Skeletal muscle satellite cell (primary cell): Measurements from ENCODE around the gene PECR.
A peak's percentile ranks its signal among the peaks of the same experiment; 100 is the strongest.
"Not testable (repeated sequence)": the region's sequence is repeated elsewhere in the genome, so short reads cannot be mapped to it uniquely, and the experiment has no call there.

ENCODE experiments used
- H3K27me3 ChIP-seq: 2 replicates; pipeline ENCODE4 v1.7.0; 2013; ENCODE audit warnings: low read length; ENCODE audit not compliant: control insufficient read depth, insufficient read depth
- H3K36me3 ChIP-seq: 2 replicates; pipeline ENCODE4 v1.7.0; 2013; ENCODE audit warnings: mild to moderate bottlenecking, control low read depth, low read length; ENCODE audit not compliant: insufficient read depth
- H3K4me1 ChIP-seq: 2 replicates; pipeline ENCODE4 v1.7.0; 2013; ENCODE audit warnings: low read length; ENCODE audit not compliant: control insufficient read depth, insufficient read depth
- H3K4me2 ChIP-seq: 2 replicates; pipeline ENCODE4 v1.7.0; 2013; ENCODE audit warnings: mild to moderate bottlenecking, low read length
- H3K4me3 ChIP-seq: 2 replicates; pipeline ENCODE4 v1.7.0; 2013; ENCODE audit warnings: low read length
- H3K9ac ChIP-seq: 2 replicates; pipeline ENCODE4 v1.7.0; 2013; ENCODE audit warnings: mild to moderate bottlenecking, low read depth, low read length, moderate library complexity
- H3K9me3 ChIP-seq: replicated peaks from 2 replicates; pipeline ENCODE4 v1.7.0; 2013; ENCODE audit warnings: mild to moderate bottlenecking, control low read depth, low read length

PECR gene

GRCh38 chr2:216017365-216017764, 64.2 kb downstream of the PECR start:
- Histone ChIP-seq H3K4me1 (peaks cover 19% of the 10 kb centered on the region), H3K27me3 (no peaks in the 10 kb centered on the region), H3K36me3 (no peaks in the 10 kb centered on the region), H3K4me2 (no peak overlapping the region), H3K9ac (no peak overlapping the region), H3K4me3 (no peak overlapping the region), H3K9me3 (no peaks in the 10 kb centered on the region)

- Histone ChIP-seq H3K36me3 (no peaks in the 10 kb centered on the region), H3K9me3 (no peaks in the 10 kb centered on the region), H3K27me3 (no peaks in the 10 kb centered on the region), H3K4me2 (no peak overlapping the region), H3K9ac (no peak overlapping the region), H3K4me1 (peaks cover 21% of the 10 kb centered on the region), H3K4me3 (no peak overlapping the region)
Observed at GRCh38 chr2:216016581-216016980, 65.0 kb downstream of the PECR start.

- no peaks in the 10 kb centered on the region for H3K9me3 ChIP-seq
- H3K27me3 ChIP-seq: no peaks in the 10 kb centered on the region
- H3K9ac ChIP-seq: no peak overlapping the region
- no peak overlapping the region for H3K4me2 ChIP-seq
- H3K4me1 ChIP-seq: peaks cover 21% of the 10 kb centered on the region
- H3K4me3 ChIP-seq: no peak overlapping the region
- H3K36me3 ChIP-seq: no peaks in the 10 kb centered on the region
Observed at GRCh38 chr2:216015722-216016464, 65.7 kb downstream of the PECR start.

- no peak overlapping the region for H3K4me3 ChIP-seq
- no peaks in the 10 kb centered on the region for H3K9me3 ChIP-seq
- no peaks in the 10 kb centered on the region for H3K27me3 ChIP-seq
- H3K4me2 ChIP-seq: no peak overlapping the region
- no peaks in the 10 kb centered on the region for H3K36me3 ChIP-seq
- H3K4me1 ChIP-seq: peaks cover 21% of the 10 kb centered on the region
- H3K9ac ChIP-seq: no peak overlapping the region
Observed at GRCh38 chr2:216014986-216015385, 66.6 kb downstream of the PECR start.

- Histone ChIP-seq H3K27me3 (no peaks in the 10 kb centered on the region), H3K36me3 (no peaks in the 10 kb centered on the region), H3K4me3 (no peak overlapping the region)
Observed at GRCh38 chr2:216014006-216014405, 67.6 kb downstream of the PECR start.

GRCh38 chr2:216013080-216013909, 68.3 kb downstream of the PECR start, which contains the start of gene MREG:
Gene MREG, minus strand, starts transcription at chr2:216013551. Its CDS starts 224 bp downstream, at chr2:216013327.
- no peaks in the 10 kb centered on the region for H3K36me3 ChIP-seq
- peaks cover 21% of the 10 kb centered on the region for H3K4me1 ChIP-seq
- peak within 1 kb of the TSS; percentile 76 for H3K9ac ChIP-seq
- H3K9me3 ChIP-seq: no peaks in the 10 kb centered on the region
- peak within 1 kb of the TSS; percentile 97 for H3K4me2 ChIP-seq
- peak within 1 kb of the TSS; percentile 89 for H3K4me3 ChIP-seq
- H3K27me3 ChIP-seq: no peaks in the 10 kb centered on the region

More at GRCh38 chr2:216014006-216014405, 67.6 kb downstream of the PECR start:
- H3K4me2 ChIP-seq: peak overlapping the region; percentile 97
- H3K9me3 ChIP-seq: no peaks in the 10 kb centered on the region
- no peak overlapping the region for H3K9ac ChIP-seq
- peaks cover 21% of the 10 kb centered on the region for H3K4me1 ChIP-seq

- peak overlapping the region; percentile 89 for H3K4me3 ChIP-seq
- H3K4me1 ChIP-seq: peaks cover 21% of the 10 kb centered on the region
- peak overlapping the region; percentile 76 for H3K9ac ChIP-seq
Observed at GRCh38 chr2:216012830-216013079, 68.9 kb downstream of the PECR start.

GRCh38 chr2:216012133-216012829, 69.3 kb downstream of the PECR start:
- Histone ChIP-seq H3K9me3 (no peaks in the 10 kb centered on the region), H3K4me3 (peak overlapping the region; percentile 89), H3K4me1 (peaks cover 16% of the 10 kb centered on the region), H3K36me3 (no peaks in the 10 kb centered on the region), H3K4me2 (peak overlapping the region; percentile 97), H3K27me3 (no peaks in the 10 kb centered on the region), H3K9ac (no peak overlapping the region)

More at GRCh38 chr2:216012830-216013079, 68.9 kb downstream of the PECR start:
- H3K4me2 ChIP-seq: peak overlapping the region; percentile 97
- no peaks in the 10 kb centered on the region for H3K9me3 ChIP-seq
- H3K27me3 ChIP-seq: no peaks in the 10 kb centered on the region
- no peaks in the 10 kb centered on the region for H3K36me3 ChIP-seq

GRCh38 chr2:216009215-216009614, 72.4 kb downstream of the PECR start:
- not testable (repeated sequence) for H3K9ac ChIP-seq, H3K36me3 ChIP-seq, H3K9me3 ChIP-seq, H3K4me3 ChIP-seq, H3K4me2 ChIP-seq, H3K27me3 ChIP-seq
- H3K4me1 ChIP-seq: peaks cover 17% of the 10 kb centered on the region

GRCh38 chr2:216008387-216008786, 73.2 kb downstream of the PECR start:
- Histone ChIP-seq H3K4me2 (no peak overlapping the region), H3K4me1 (peaks cover 17% of the 10 kb centered on the region)

GRCh38 chr2:216006164-216006663, 75.4 kb downstream of the PECR start:
- H3K9me3 ChIP-seq: no peaks in the 10 kb centered on the region
- H3K36me3 ChIP-seq: no peaks in the 10 kb centered on the region
- H3K4me1 ChIP-seq: peaks cover 9% of the 10 kb centered on the region
- peaks cover 2% of the 10 kb centered on the region for H3K27me3 ChIP-seq
- H3K4me3 ChIP-seq: no peak overlapping the region
- no peak overlapping the region for H3K4me2 ChIP-seq
- H3K9ac ChIP-seq: no peak overlapping the region

More at GRCh38 chr2:216008387-216008786, 73.2 kb downstream of the PECR start:
- H3K4me3 ChIP-seq: no peak overlapping the region
- no peaks in the 10 kb centered on the region for H3K36me3 ChIP-seq
- no peaks in the 10 kb centered on the region for H3K9me3 ChIP-seq
- no peak overlapping the region for H3K9ac ChIP-seq
- no peaks in the 10 kb centered on the region for H3K27me3 ChIP-seq
